ENCODE results near the gene CAPN11. TPM values are rescaled to one million over a fixed set of nuclear protein-coding genes. Genes with fewer than 3 reads are reported as not detected.
A peak's percentile ranks its signal among the peaks of the same experiment; 100 is the strongest.

CAPN11 gene
- total and polyA plus RNA-seq, 2 of the 4 experiments (the other 2 are of a cell fraction), result not detected

DNA sequence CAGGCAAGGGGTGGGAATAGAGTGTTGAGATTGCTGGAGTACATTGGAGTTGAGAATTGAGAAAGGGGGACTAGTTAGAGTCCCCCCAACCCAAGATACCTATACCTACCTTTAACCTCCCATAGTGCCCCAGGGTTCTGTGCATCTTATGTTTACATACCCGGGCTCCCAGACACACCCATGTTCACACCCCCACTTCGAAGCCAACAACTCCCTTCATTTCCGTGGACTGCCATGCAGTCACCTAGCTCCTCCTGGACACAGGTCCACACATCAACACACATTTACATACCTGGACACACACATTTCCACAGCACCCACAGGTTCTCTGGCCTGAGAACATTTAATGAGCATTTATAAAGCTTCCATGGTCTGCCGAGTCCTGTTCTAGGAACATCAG lies 26.1 kb upstream of the CAPN11 start:
- Histone ChIP-seq H2AFZ (replicated peaks; ENCODE audit: low read length, poor library complexity) (no peak overlapping the region), H3K27me3 (ENCODE audit: control insufficient read depth, insufficient read depth, low read length) (no peaks in the 10 kb centered on the region), H3K14ac (replicated peaks; ENCODE audit: low read depth, low read length) (no peak overlapping the region), H2AK9ac (replicated peaks; ENCODE audit: low read depth, low read length, poor library complexity) (peak overlapping the region; percentile 5), H3K79me1 (ENCODE audit: low read depth in 1 of 2, low read length in 2 of 2) (peaks cover 31 to 68% of the 10 kb centered on the region in 2 experiments), H2AK5ac (ENCODE audit: low read depth, low read length) (no peak overlapping the region), H2BK5ac (ENCODE audit: low read depth, low read length, poor library complexity, severe bottlenecking) (no peak overlapping the region), H3K9ac (ENCODE audit: low read depth, low read length) (no peak overlapping the region), H4K20me1 (ENCODE audit: insufficient read depth, low read length) (peaks cover 13% of the 10 kb centered on the region), H3K18ac (ENCODE audit: low read depth, low read length) (no peak overlapping the region), H4K5ac (ENCODE audit: low read depth, low read length) (no peak overlapping the region), H2BK120ac (ENCODE audit: low read depth, low read length) (no peak overlapping the region), H4K91ac (ENCODE audit: insufficient read depth, low read depth, low read length) (no peak overlapping the region), H3K4me1 (ENCODE audit: control insufficient read depth, insufficient read depth, low read length) (peaks cover 13% of the 10 kb centered on the region), H4K8ac (ENCODE audit: low read depth in 2 of 2, low read length in 2 of 2) (peak overlapping the region in 1 of 2 experiments; percentile 90; a peak in 1 of 4 replicates), H3K4ac (ENCODE audit: low read depth, low read length) (no peak overlapping the region), H2BK15ac (ENCODE audit: low read depth, low read length) (no peak overlapping the region), H3K4me3 (ENCODE audit: insufficient read depth, low read depth, low read length) (no peak overlapping the region), H3K9me3 (ENCODE audit: control insufficient read depth, insufficient read depth, low read length) (no peaks in the 10 kb centered on the region), H3K56ac (ENCODE audit: extremely low read depth, insufficient read depth, low read length) (no peak overlapping the region), H3K4me2 (ENCODE audit: low read depth, low read length) (no peak overlapping the region), H3K23ac (ENCODE audit: low read depth, low read length) (peak overlapping the region; percentile 43; the same call in 1 of the 2 replicates), H3K36me3 (ENCODE audit: control insufficient read depth, insufficient read depth, low read length) (peaks cover 24% of the 10 kb centered on the region; the same call in 1 of the 2 replicates), H2BK20ac (ENCODE audit: low read depth, low read length) (no peak overlapping the region), H3K9me1 (ENCODE audit: insufficient read depth, low read length) (peaks cover 6% of the 10 kb centered on the region; the same call in 1 of the 2 replicates), H3K27ac (ENCODE audit: insufficient read depth, low read length) (no peak overlapping the region)
- ATAC-seq (ENCODE audit: low read depth), result no peak
- dilution Hi-C loops (cut with HindIII; ENCODE audit: low sequenced_read_pairs, unreplicated experiment), result no loop called here
- WGBS, 2 experiments (ENCODE audit: extremely low coverage in 2 of 2, insufficient read length in 1 of 2), result 94% methylated on average over 2 of the region's 4 CpGs; no CpG with 5 or more reads in 1 of the 2 experiments
- DNase-seq, result no peak
- ChIA-PET POLR2A (ENCODE audit: unreplicated experiment) (no interaction called here), CTCF (no interaction called here)
- no TSS peak for BruUV-seq (replicated peaks)
- in situ Hi-C loops (cut with MboI; ENCODE audit: low sequenced_read_pairs), result no loop called here
- TF ChIP-seq NFE2L2 (IDR thresholded peaks at IDR 0.05; ENCODE audit: low read depth, low read length), result no peak
- TF ChIP-seq MXI1 (IDR thresholded peaks at IDR 0.05; ENCODE audit: borderline replicate concordance, low read depth, low read length), result no peak
- intact Hi-C loops (cut with micrococcal nuclease), result loop anchor here (2.0 kb wide), 1 partner anchor 36 kb away; no protein-coding TSS in a partner anchor
